Vagina (tissue), 2 donors: Measurements from ENCODE around the gene IQGAP3. TPM values are rescaled to one million over a fixed set of nuclear protein-coding genes. Genes with fewer than 3 reads are reported as not detected.

Experiments used
- DNase-seq, 2 donors: peaks; one replicate each; pipeline ENCODE4 v3.0.0-alpha.2; 2017; ENCODE audit errors: extremely low spot score in 2 of 2
- H3K27ac ChIP-seq: fragments of 200-600 bp; sonication (generic); one replicate; pipeline ENCODE4 v1.5.1; 2019
- H3K27me3 ChIP-seq: fragments of 200-600 bp; sonication (generic); one replicate; pipeline ENCODE4 v1.5.1; 2019
- H3K36me3 ChIP-seq, 2 donors: fragments of 200-600 bp; sonication (generic); one replicate each; pipeline ENCODE4 v1.5.1; 2017 to 2019
- H3K4me1 ChIP-seq: fragments of 200-600 bp; sonication (generic); one replicate; pipeline ENCODE4 v1.5.1; 2019
- H3K4me3 ChIP-seq, 2 donors: fragments of 200-600 bp; sonication (generic); 1 replicate in 1 of 2; 2 replicates in 1 of 2; pipeline ENCODE4 v1.5.1; 2016 to 2019
- H3K9me3 ChIP-seq: fragments of 200-600 bp; sonication (generic); one replicate; pipeline ENCODE4 v1.5.1; 2019
- POLR2A ChIP-seq, 2 donors: fragments of 450-650 bp; IDR thresholded peaks; one replicate each; pipeline ENCODE4 v1.6.1; 2017; ENCODE audit warnings: antibody characterized with exemption in 2 of 2, mild to moderate bottlenecking in 2 of 2, moderate library complexity in 2 of 2
- POLR2AphosphoS5 ChIP-seq, 2 donors: sonication (generic); formaldehyde crosslinking; IDR thresholded peaks; one replicate each; pipeline ENCODE4 v1.9.0; 2017; ENCODE audit warnings: antibody characterized with exemption in 2 of 2, mild to moderate bottlenecking in 2 of 2, low read depth in 1 of 2; ENCODE audit not compliant: insufficient read depth in 1 of 2
- intact Hi-C: fragments of 100-400 bp; cut with DNase I; formaldehyde crosslinking; loops from one replicate; pipeline ENCODE4 v1.15.1; 2023
- total RNA-seq: library from RNA; depleted of rRNA; stranded (reverse); fragments of >200 nt; gene quantifications from one replicate; pipeline ENCODE4 v1.2.3, GENCODE V29; 2016
- TF ChIP-seq, protein P1 (sequence below), 3 experiments: fragments of 450-650 bp in 2 of 3; fragments of 200-600 bp in 1 of 3; sonication (generic) in 1 of 3; IDR thresholded peaks; one replicate each; pipeline ENCODE4 v1.5.1; 2017 to 2019; ENCODE audit warnings: antibody characterized with exemption in 3 of 3, mild to moderate bottlenecking in 2 of 3, moderate library complexity in 2 of 3

Gene IQGAP3
- total RNA-seq, 1 donor from 2014 or later, result 2.9 TPM

DNA sequence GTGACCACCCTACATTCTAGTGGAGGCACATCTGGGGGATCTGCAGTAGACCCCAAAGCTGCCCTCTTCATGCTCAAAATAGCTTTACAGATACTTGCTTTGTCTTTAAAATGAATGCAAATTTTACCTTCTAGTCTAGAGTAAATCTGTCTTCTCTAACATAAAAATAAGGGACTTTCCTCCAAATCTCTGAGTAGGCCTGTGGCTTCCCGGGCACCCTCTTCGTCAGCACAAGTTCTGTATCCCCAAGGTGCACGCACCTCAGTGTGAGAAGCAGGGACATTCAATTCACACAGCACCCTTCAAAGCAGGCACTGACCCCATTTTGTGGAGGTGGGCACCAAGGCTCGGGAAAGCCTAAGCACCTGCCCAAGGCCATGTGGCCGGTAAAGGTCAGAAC, 90.8 kb downstream of the IQGAP3 start:
- Histone ChIP-seq H3K27me3 (no peaks in the 10 kb centered on the region), H3K36me3 (peaks cover 0 to 60% of the 10 kb centered on the region in 2 donors), H3K27ac (peak overlapping the region; percentile 94), H3K4me1 (peaks cover 75% of the 10 kb centered on the region), H3K4me3 (no peak overlapping the region), H3K9me3 (no peaks in the 10 kb centered on the region)
- no peak for DNase-seq
- TF ChIP-seq, protein P1, sequence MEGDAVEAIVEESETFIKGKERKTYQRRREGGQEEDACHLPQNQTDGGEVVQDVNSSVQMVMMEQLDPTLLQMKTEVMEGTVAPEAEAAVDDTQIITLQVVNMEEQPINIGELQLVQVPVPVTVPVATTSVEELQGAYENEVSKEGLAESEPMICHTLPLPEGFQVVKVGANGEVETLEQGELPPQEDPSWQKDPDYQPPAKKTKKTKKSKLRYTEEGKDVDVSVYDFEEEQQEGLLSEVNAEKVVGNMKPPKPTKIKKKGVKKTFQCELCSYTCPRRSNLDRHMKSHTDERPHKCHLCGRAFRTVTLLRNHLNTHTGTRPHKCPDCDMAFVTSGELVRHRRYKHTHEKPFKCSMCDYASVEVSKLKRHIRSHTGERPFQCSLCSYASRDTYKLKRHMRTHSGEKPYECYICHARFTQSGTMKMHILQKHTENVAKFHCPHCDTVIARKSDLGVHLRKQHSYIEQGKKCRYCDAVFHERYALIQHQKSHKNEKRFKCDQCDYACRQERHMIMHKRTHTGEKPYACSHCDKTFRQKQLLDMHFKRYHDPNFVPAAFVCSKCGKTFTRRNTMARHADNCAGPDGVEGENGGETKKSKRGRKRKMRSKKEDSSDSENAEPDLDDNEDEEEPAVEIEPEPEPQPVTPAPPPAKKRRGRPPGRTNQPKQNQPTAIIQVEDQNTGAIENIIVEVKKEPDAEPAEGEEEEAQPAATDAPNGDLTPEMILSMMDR (IDR thresholded peaks at IDR 0.05), result no peak
- TF ChIP-seq POLR2AphosphoS5 (IDR thresholded peaks at IDR 0.05; ENCODE audit: insufficient read depth in 1 of 2, low read depth in 1 of 2) (no peak), POLR2A (IDR thresholded peaks at IDR 0.05) (no peak)
- intact Hi-C loops, result no loop called here

DNA sequence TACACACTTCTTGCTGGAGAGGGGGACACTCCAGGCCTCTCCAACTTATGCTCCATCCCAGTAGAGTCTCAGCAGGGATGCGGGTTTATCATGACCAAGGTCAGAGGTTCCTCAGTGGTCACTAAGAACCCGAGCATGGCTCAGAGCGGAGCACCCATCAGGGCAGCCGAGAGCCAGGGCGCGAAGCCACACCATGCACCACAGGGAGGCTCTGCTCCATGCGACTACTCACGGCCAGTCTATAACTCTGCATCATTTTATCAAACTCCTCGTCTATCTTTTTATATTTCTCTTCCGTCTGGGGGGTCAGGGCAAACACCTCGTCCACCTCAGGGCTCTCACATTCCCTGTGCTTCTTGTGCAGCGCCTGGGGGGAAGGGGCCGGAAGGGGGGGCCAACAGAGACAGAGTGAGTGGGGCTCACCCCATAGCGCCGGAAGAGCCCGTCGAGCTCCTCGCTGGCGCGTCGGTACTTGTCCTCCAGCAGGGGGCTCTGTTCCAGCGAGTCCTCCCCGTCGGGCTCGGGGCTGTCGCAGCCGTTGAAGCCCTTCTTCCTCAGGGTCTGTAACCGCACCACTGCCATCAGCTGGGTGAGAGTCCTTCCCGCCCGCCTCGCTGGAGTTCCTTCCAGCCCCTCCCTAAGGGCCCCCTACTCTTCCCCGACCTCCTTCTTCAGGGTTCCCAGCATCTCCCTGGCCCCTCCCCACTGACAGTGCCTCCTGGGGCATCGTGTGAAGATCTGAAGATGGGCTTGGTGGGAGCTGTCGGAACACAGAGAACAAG, 91.8 kb downstream of the IQGAP3 start:
- no peak for DNase-seq
- Histone ChIP-seq H3K27ac (peak overlapping the region; percentile 94), H3K9me3 (no peaks in the 10 kb centered on the region), H3K36me3 (peaks cover 0 to 68% of the 10 kb centered on the region in 2 donors), H3K4me1 (peaks cover 74% of the 10 kb centered on the region), H3K27me3 (no peaks in the 10 kb centered on the region), H3K4me3 (no peak overlapping the region)
- intact Hi-C loops, result no loop called here
- TF ChIP-seq POLR2A (IDR thresholded peaks at IDR 0.05), result no peak
- peak in 1 of 2 donors; percentile 54 for TF ChIP-seq POLR2AphosphoS5 (IDR thresholded peaks at IDR 0.05; ENCODE audit: insufficient read depth in 1 of 2, low read depth in 1 of 2)
- TF ChIP-seq, protein P1 (IDR thresholded peaks at IDR 0.05), result peak in 2 of 3 experiments; percentile 40 to 49

DNA sequence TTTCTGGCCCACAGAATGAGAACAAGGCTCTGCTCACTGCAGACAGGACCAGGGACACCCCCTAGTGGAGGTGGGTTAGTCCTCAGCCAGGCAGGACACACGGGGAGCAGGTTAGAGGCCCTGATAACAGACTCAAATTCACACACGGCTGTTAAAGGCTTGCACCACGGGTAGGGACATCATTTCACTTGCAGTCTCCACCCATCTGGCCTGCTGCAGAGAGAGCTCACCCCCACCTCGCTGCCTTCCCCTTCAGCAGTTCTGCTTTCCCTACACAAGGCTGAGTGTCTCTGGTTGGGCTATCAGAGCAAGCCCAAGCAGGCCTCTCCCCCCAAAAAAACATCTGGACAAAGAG, 92.4 kb downstream of the IQGAP3 start:
- intact Hi-C loops, result no loop called here
- Histone ChIP-seq H3K4me1 (peaks cover 68% of the 10 kb centered on the region), H3K36me3 (peaks cover 0 to 70% of the 10 kb centered on the region in 2 donors), H3K27me3 (no peaks in the 10 kb centered on the region), H3K4me3 (no peak overlapping the region), H3K27ac (peak overlapping the region; percentile 94), H3K9me3 (no peaks in the 10 kb centered on the region)
- DNase-seq, result no peak
- TF ChIP-seq, protein P1 (IDR thresholded peaks at IDR 0.05), result no peak
- no peak for TF ChIP-seq POLR2AphosphoS5 (IDR thresholded peaks at IDR 0.05; ENCODE audit: insufficient read depth in 1 of 2, low read depth in 1 of 2)
- no peak for TF ChIP-seq POLR2A (IDR thresholded peaks at IDR 0.05)

DNA sequence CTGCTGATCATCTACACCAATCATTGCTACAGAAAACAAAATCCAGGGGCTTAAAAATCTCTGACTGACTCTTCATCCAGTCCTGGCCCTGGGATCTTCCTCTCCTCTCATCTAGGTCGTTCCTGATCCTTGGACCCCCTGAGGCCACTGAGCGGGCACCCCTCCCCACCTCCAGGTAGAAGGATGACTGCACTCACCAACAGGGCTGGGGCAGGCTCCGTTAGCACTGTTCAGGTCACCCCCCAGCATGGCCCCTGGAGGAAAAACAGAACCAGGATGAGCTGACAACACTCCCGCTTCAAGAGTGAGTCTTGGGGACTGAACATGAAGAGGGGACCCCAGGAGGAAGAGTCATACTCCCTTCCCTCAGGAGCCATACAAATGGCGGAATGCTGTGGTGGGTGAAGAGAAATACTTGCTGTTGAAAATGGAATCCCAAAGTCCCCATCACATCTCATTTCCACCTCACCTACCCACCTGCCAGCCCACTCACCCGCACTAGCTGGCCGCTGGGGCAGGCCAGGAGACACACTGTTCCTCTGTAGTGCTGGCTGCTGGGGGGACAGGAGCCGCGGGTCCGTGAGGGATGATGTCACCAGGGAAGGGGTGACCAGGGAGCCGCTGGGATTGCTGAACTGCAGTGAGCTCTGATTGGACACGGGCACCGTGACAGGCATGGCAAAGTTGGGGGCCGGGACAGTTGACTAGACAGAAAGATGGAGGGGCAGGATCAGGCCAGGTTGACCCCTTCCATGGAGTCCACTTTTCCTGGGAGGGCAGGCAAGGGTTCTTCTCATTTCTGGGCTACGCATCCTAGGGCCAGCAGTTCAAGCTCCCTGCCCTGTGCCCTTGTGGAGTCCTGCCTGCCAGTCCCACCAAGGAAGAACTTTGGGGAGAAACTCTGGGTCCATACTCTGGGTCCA, 93.0 kb downstream of the IQGAP3 start:
- Histone ChIP-seq H3K36me3 (peaks cover 0 to 77% of the 10 kb centered on the region in 2 donors), H3K27ac (peak overlapping the region; percentile 94), H3K4me3 (no peak overlapping the region), H3K4me1 (peaks cover 62% of the 10 kb centered on the region), H3K27me3 (no peaks in the 10 kb centered on the region), H3K9me3 (no peaks in the 10 kb centered on the region)
- intact Hi-C loops, result no loop called here
- no peak for DNase-seq
- TF ChIP-seq POLR2AphosphoS5 (IDR thresholded peaks at IDR 0.05; ENCODE audit: insufficient read depth in 1 of 2, low read depth in 1 of 2), result peak in 1 of 2 donors; percentile 10
- TF ChIP-seq, protein P1 (IDR thresholded peaks at IDR 0.05), result no peak
